Activated CD8-positive, alpha-beta T cell treated with anti-CD3 and anti-CD28 coated beads for 36 hours (primary cell): ENCODE measurements around the gene MIPOL1. TPM values are rescaled to one million over a fixed set of nuclear protein-coding genes. Genes with fewer than 3 reads are reported as not detected.

Source experiments
- ATAC-seq: fragments of 200-7000 bp; cut with Tn5 transposase; one replicate; pipeline ENCODE4 v1.10.0; 2021; ENCODE audit warnings: mild to moderate bottlenecking, moderate library complexity
- CTCF ChIA-PET: fragments of 350-600 bp; sonication (Branson Sonifier 250); formaldehyde crosslinking; loops from one replicate; lab custom pipeline; 2021; ENCODE audit warnings: antibody characterized with exemption; lab: Charles Lee
- POLR2A ChIA-PET: fragments of 350-600 bp; sonication (Branson Sonifier 250); formaldehyde crosslinking; loops from one replicate; lab custom pipeline; 2021; ENCODE audit warnings: antibody characterized with exemption; lab: Charles Lee
- DNase-seq: peaks from one replicate; pipeline ENCODE4 v3.0.0-alpha.2; 2020
- H3K27ac Mint-ChIP-seq: one replicate; pipeline ENCODE4 v1.8.0; 2021; ENCODE audit warnings: mild to moderate bottlenecking, mixed read lengths
- H3K27me3 Mint-ChIP-seq: one replicate; pipeline ENCODE4 v1.8.0; 2021; ENCODE audit warnings: mixed read lengths
- H3K36me3 Mint-ChIP-seq: one replicate; pipeline ENCODE4 v1.8.0; 2021; ENCODE audit warnings: low read depth, mixed read lengths
- H3K4me1 Mint-ChIP-seq: one replicate; pipeline ENCODE4 v1.8.0; 2021; ENCODE audit warnings: low read depth, mixed read lengths
- H3K4me3 Mint-ChIP-seq: one replicate; pipeline ENCODE4 v1.8.0; 2021; ENCODE audit warnings: mild to moderate bottlenecking, moderate library complexity, mixed read lengths
- H3K9me3 Mint-ChIP-seq: one replicate; pipeline ENCODE4 v1.8.0; 2021; ENCODE audit warnings: mixed read lengths
- CTCF ChIP-seq: fragments of 200-600 bp; IDR thresholded peaks from one replicate; pipeline ENCODE4 v1.8.0; 2022; ENCODE audit warnings: antibody characterized with exemption, mild to moderate bottlenecking
- intact Hi-C: fragments of 100-400 bp; cut with micrococcal nuclease; formaldehyde crosslinking; loops from one replicate; pipeline ENCODE4 v1.10.0; 2022
- total RNA-seq, 2 experiments: library from RNA; stranded (reverse); gene quantifications; one replicate each; pipeline ENCODE4 v1.2.3, GENCODE V29; 2021

MIPOL1 gene
- total RNA-seq, 2 experiments from 2014 or later, result not detected

GRCh38 chr14:37275963-37276362, 78.2 kb downstream of the MIPOL1 start:
- ATAC-seq (no peak), DNase-seq (no peak)
- no peaks in the 10 kb centered on the region for H3K4me1 Mint-ChIP-seq
- H3K9me3 Mint-ChIP-seq, result no peaks in the 10 kb centered on the region
- H3K36me3 Mint-ChIP-seq, result no peaks in the 10 kb centered on the region
- no peaks in the 10 kb centered on the region for H3K27me3 Mint-ChIP-seq
- no peak overlapping the region for H3K27ac Mint-ChIP-seq
- intact Hi-C loops, result no loop called here
- ChIA-PET CTCF (no interaction called here), POLR2A (no interaction called here)
- no peak overlapping the region for H3K4me3 Mint-ChIP-seq
- TF ChIP-seq CTCF, result no peak

GRCh38 chr14:37278636-37279538, 81.2 kb downstream of the MIPOL1 start:
- DNase-seq, result no peak
- Mint-ChIP-seq H3K9me3 (peaks cover 1% of the 10 kb centered on the region), H3K27me3 (no peaks in the 10 kb centered on the region), H3K27ac (no peak overlapping the region), H3K36me3 (no peaks in the 10 kb centered on the region), H3K4me1 (no peaks in the 10 kb centered on the region), H3K4me3 (no peak overlapping the region)
- no peak for ATAC-seq
- TF ChIP-seq CTCF, result no peak
- POLR2A ChIA-PET, result no interaction called here
- intact Hi-C loops, result no loop called here
- CTCF ChIA-PET, result interaction anchor here (1.1 kb wide), 1 partner anchor 49 kb away, joined by 5 read pairs; no protein-coding TSS in a partner anchor

- CTCF ChIA-PET, result interaction anchor here (1.1 kb wide), 1 partner anchor 49 kb away, joined by 5 read pairs; no protein-coding TSS in a partner anchor
- Mint-ChIP-seq H3K9me3 (peaks cover 1% of the 10 kb centered on the region), H3K4me3 (no peak overlapping the region), H3K36me3 (no peaks in the 10 kb centered on the region), H3K27ac (no peak overlapping the region), H3K4me1 (no peaks in the 10 kb centered on the region), H3K27me3 (no peaks in the 10 kb centered on the region)
- no peak for TF ChIP-seq CTCF
- no peak for ATAC-seq
- POLR2A ChIA-PET, result no interaction called here
- intact Hi-C loops, result no loop called here
- no peak for DNase-seq
These were observed 82.1 kb downstream of the MIPOL1 start for GRCh38 chr14:37279818-37280217.

- DNase-seq (no peak), ATAC-seq (no peak)
- Mint-ChIP-seq H3K4me3 (no peak overlapping the region), H3K4me1 (no peaks in the 10 kb centered on the region), H3K27me3 (no peaks in the 10 kb centered on the region), H3K36me3 (no peaks in the 10 kb centered on the region), H3K9me3 (peaks cover 1% of the 10 kb centered on the region), H3K27ac (no peak overlapping the region)
- no peak for TF ChIP-seq CTCF
- intact Hi-C loops, result no loop called here
- POLR2A ChIA-PET, result no interaction called here
- CTCF ChIA-PET, result no interaction called here
These were observed 87.0 kb downstream of the MIPOL1 start for GRCh38 chr14:37284760-37285159.

- TF ChIP-seq CTCF, result no peak
- H3K27me3 Mint-ChIP-seq, result no peaks in the 10 kb centered on the region
- CTCF ChIA-PET, result no interaction called here
- ATAC-seq (no peak), DNase-seq (no peak)
- H3K9me3 Mint-ChIP-seq, result peaks cover 1% of the 10 kb centered on the region
- H3K36me3 Mint-ChIP-seq, result no peaks in the 10 kb centered on the region
- H3K4me3 Mint-ChIP-seq, result no peak overlapping the region
- POLR2A ChIA-PET, result no interaction called here
- H3K4me1 Mint-ChIP-seq, result no peaks in the 10 kb centered on the region
- H3K27ac Mint-ChIP-seq, result no peak overlapping the region
- intact Hi-C loops, result no loop called here
These were observed 87.5 kb downstream of the MIPOL1 start for GRCh38 chr14:37285220-37285619.
